CD4-positive, alpha-beta T cell (primary cell): ENCODE measurements around the gene OSM. TPM values are rescaled to one million over a fixed set of nuclear protein-coding genes. Genes with fewer than 3 reads are reported as not detected.

Experiments used
- ATAC-seq: fragments of 200-7000 bp; cut with Tn5 transposase; one replicate; pipeline ENCODE4 v1.10.0; 2022; ENCODE audit warnings: mild to moderate bottlenecking; ENCODE audit not compliant: poor library complexity
- CTCF ChIA-PET: fragments of 350-600 bp; sonication (Branson Sonifier 250); formaldehyde crosslinking; loops from one replicate; lab custom pipeline; 2021; ENCODE audit warnings: antibody characterized with exemption, inconsistent platforms; lab: Charles Lee
- POLR2A ChIA-PET: fragments of 350-600 bp; sonication (Branson Sonifier 250); formaldehyde crosslinking; loops from one replicate; lab custom pipeline; 2021; ENCODE audit warnings: antibody characterized with exemption, inconsistent platforms; lab: Charles Lee
- DNase-seq, 14 experiments: peaks; one replicate each; pipeline ENCODE4 v3.0.0-alpha.2; 2013 to 2020; ENCODE audit warnings: mixed read lengths in 2 of 14
- H3K27ac ChIP-seq, 2 donors: one replicate each; pipeline versions ENCODE4 v1.5.1 to v1.7.0; 2013; ENCODE audit warnings: low read length in 2 of 2, low read depth in 1 of 2, mild to moderate bottlenecking in 1 of 2
- H3K27me3 ChIP-seq, 2 experiments: 1 replicate in 1 of 2; 2 replicates in 1 of 2; pipeline versions ENCODE4 v1.6.1 to v1.7.0; 2013; ENCODE audit warnings: low read length in 2 of 2, control low read depth in 1 of 2, mild to moderate bottlenecking in 1 of 2, moderate library complexity in 1 of 2; ENCODE audit not compliant: insufficient read depth in 2 of 2, control insufficient read depth in 1 of 2
- H3K36me3 ChIP-seq: one replicate; pipeline ENCODE4 v1.6.1; 2013; ENCODE audit warnings: low read length, control low read depth; ENCODE audit not compliant: insufficient read depth
- H3K4me1 ChIP-seq: one replicate; pipeline ENCODE4 v1.6.1; 2013; ENCODE audit warnings: low read length, control low read depth; ENCODE audit not compliant: insufficient read depth
- H3K4me3 ChIP-seq: one replicate; pipeline ENCODE4 v1.5.1; 2013; ENCODE audit warnings: mild to moderate bottlenecking, low read length, moderate library complexity
- H3K9me3 ChIP-seq, 2 experiments: 1 replicate in 1 of 2; 2 replicates in 1 of 2; pipeline versions ENCODE4 v1.6.1 to v1.7.0; 2013; ENCODE audit warnings: low read length in 2 of 2, mild to moderate bottlenecking in 2 of 2, control low read depth in 1 of 2, moderate library complexity in 1 of 2; ENCODE audit not compliant: control insufficient read depth in 1 of 2, insufficient read depth in 1 of 2
- H3K27ac Mint-ChIP-seq: one replicate; pipeline ENCODE4 v1.8.0; 2020; ENCODE audit warnings: mixed read lengths
- H3K27me3 Mint-ChIP-seq: one replicate; pipeline ENCODE4 v1.8.0; 2021; ENCODE audit warnings: mixed read lengths
- H3K36me3 Mint-ChIP-seq: one replicate; pipeline ENCODE4 v1.8.0; 2021; ENCODE audit warnings: low read depth, mixed read lengths
- H3K4me1 Mint-ChIP-seq: one replicate; pipeline ENCODE4 v1.8.0; 2021; ENCODE audit warnings: low read depth, mixed read lengths
- H3K4me3 Mint-ChIP-seq: one replicate; pipeline ENCODE4 v1.8.0; 2020; ENCODE audit warnings: mild to moderate bottlenecking, mixed read lengths
- H3K9me3 Mint-ChIP-seq: one replicate; pipeline ENCODE4 v1.8.0; 2020; ENCODE audit warnings: mixed read lengths
- CTCF ChIP-seq: fragments of 200-600 bp; IDR thresholded peaks from one replicate; pipeline ENCODE4 v1.8.0; 2022; ENCODE audit warnings: antibody characterized with exemption, mild to moderate bottlenecking
- intact Hi-C, 2 experiments: fragments of 100-400 bp; cut with DNase I in 1 of 2; cut with micrococcal nuclease in 1 of 2; formaldehyde crosslinking; loops; one replicate each; pipeline versions ENCODE4 v1.15.1 to v1.9.0; 2023 to 2025; cut with DNase I, micrococcal nuclease
- total RNA-seq, 174 experiments: library from RNA in 2 of 174; stranded (reverse) in 2 of 174; gene quantifications; one replicate each; pipeline ENCODE4 v1.2.3 and lab custom pipeline; 2021 to 2026

The OSM gene
- total RNA-seq, 2 experiments from 2014 or later: 13.9 to 16.7 TPM

- peaks cover 44% of the 10 kb centered on the region for H3K4me1 Mint-ChIP-seq
- no peak for DNase-seq
- H3K27me3 Mint-ChIP-seq: no peaks in the 10 kb centered on the region
- peaks cover 52% of the 10 kb centered on the region for H3K4me1 ChIP-seq
- ChIA-PET CTCF (interaction anchor here (1.8 kb wide), 2 partner anchors 19 to 123 kb away, joined by 4 to 10 read pairs; no protein-coding TSS in a partner anchor), POLR2A (interaction anchor here (0.7 to 0.9 kb wide), 2 partner anchors 38 to 156 kb away, joined by 3 read pairs; no protein-coding TSS in a partner anchor)
- H3K36me3 Mint-ChIP-seq: peaks cover 25% of the 10 kb centered on the region
- H3K9me3 Mint-ChIP-seq: no peaks in the 10 kb centered on the region
- TF ChIP-seq CTCF: no peak
- peak overlapping the region; percentile 95 for H3K4me3 Mint-ChIP-seq
- intact Hi-C loops: loop anchor here in 1 of 2 experiments (5.0 kb wide), 1 partner anchor 161 kb away; no protein-coding TSS in a partner anchor
- no peak for ATAC-seq
- H3K9me3 ChIP-seq: no peaks in the 10 kb centered on the region
- peak overlapping the region; percentile 99 for H3K27ac Mint-ChIP-seq
- no peaks in the 10 kb centered on the region for H3K27me3 ChIP-seq
- H3K4me3 ChIP-seq: no peak overlapping the region
- peak overlapping the region; percentile 90 to 99 for H3K27ac ChIP-seq
- peaks cover 20% of the 10 kb centered on the region for H3K36me3 ChIP-seq
Observed at GRCh38 chr22:30268331-30268730, 1.7 kb upstream of the OSM start.

GRCh38 chr22:30267382-30268302 is 991 bp upstream of the OSM start:
- no peak for TF ChIP-seq CTCF
- ATAC-seq (peak; percentile 18), DNase-seq (peak in 10 of 14 experiments; percentile 20 to 87 (median 47))
- Mint-ChIP-seq H3K36me3 (peaks cover 29% of the 10 kb centered on the region), H3K27ac (peak overlapping the region; percentile 99), H3K27me3 (no peaks in the 10 kb centered on the region), H3K4me1 (peaks cover 50% of the 10 kb centered on the region), H3K9me3 (no peaks in the 10 kb centered on the region), H3K4me3 (peak overlapping the region; percentile 95)
- intact Hi-C loops: loop anchor here in 1 of 2 experiments (5.0 kb wide), 1 partner anchor 160 kb away; no protein-coding TSS in a partner anchor
- H3K4me3 ChIP-seq: peak overlapping the region; percentile 94
- CTCF ChIA-PET: interaction anchor here (1.8 kb wide), 2 partner anchors 20 to 123 kb away, joined by 4 to 10 read pairs; no protein-coding TSS in a partner anchor
- peaks cover 59% of the 10 kb centered on the region for H3K4me1 ChIP-seq
- H3K27me3 ChIP-seq: no peaks in the 10 kb centered on the region
- POLR2A ChIA-PET: interaction anchor here (0.8 to 3.1 kb wide), 3 partner anchors 10 to 39 kb away, joined by 3 to 9 read pairs (median 4); partner anchors contain the start of gene CASTOR1
- peaks cover 23% of the 10 kb centered on the region for H3K36me3 ChIP-seq
- H3K9me3 ChIP-seq: no peaks in the 10 kb centered on the region
- peak overlapping the region; percentile 90 to 99 for H3K27ac ChIP-seq

GRCh38 chr22:30265823-30266444 is 717 bp downstream of the OSM start:
- intact Hi-C loops: loop anchor here in 1 of 2 experiments (1.0 to 5.0 kb wide), 2 partner anchors 40 to 159 kb away; no protein-coding TSS in a partner anchor
- ChIA-PET CTCF (interaction anchor here (1.0 kb wide), 1 partner anchor 22 kb away, joined by 3 read pairs; no protein-coding TSS in a partner anchor), POLR2A (interaction anchor here (1.3 to 3.1 kb wide), 2 partner anchors 22 to 61 kb away, joined by 3 to 9 read pairs; partner anchors contain the start of genes CASTOR1 and TBC1D10A)
- H3K27ac ChIP-seq: peak overlapping the region; percentile 90 to 99
- DNase-seq (peak; percentile 66 to 95 (median 78)), ATAC-seq (peak; percentile 75)
- peaks cover 54% of the 10 kb centered on the region for H3K4me1 Mint-ChIP-seq
- H3K27ac Mint-ChIP-seq: peak overlapping the region; percentile 99
- peak overlapping the region; percentile 95 for H3K4me3 Mint-ChIP-seq
- no peaks in the 10 kb centered on the region for H3K27me3 Mint-ChIP-seq
- peaks cover 23% of the 10 kb centered on the region for H3K36me3 Mint-ChIP-seq
- no peaks in the 10 kb centered on the region for H3K27me3 ChIP-seq
- peak overlapping the region; percentile 94 for H3K4me3 ChIP-seq
- H3K9me3 ChIP-seq: no peaks in the 10 kb centered on the region
- H3K36me3 ChIP-seq: peaks cover 26% of the 10 kb centered on the region
- no peak for TF ChIP-seq CTCF
- no peaks in the 10 kb centered on the region for H3K9me3 Mint-ChIP-seq
- peaks cover 65% of the 10 kb centered on the region for H3K4me1 ChIP-seq
